Activated CD4-positive, CD25-positive, alpha-beta regulatory T cell treated with anti-CD3 and anti-CD28 coated beads, Interleukin-2, amount 50 U/mL, for 24 hours (primary cell): ENCODE data around the gene SMIM29.

Experiments
- ATAC-seq, 2 donors: fragments of 150-1000 bp; cut with Tn5 transposase; one replicate each; pipeline ENCODE4 v1.10.0; 2021; ENCODE audit warnings: mild to moderate bottlenecking in 1 of 2, moderate library complexity in 1 of 2

The SMIM29 gene

GRCh38 chr6:34239893-34240292 is 8.9 kb downstream of the SMIM29 start:
- no peak for ATAC-seq

GRCh38 chr6:34239500-34239825 is 9.3 kb downstream of the SMIM29 start:
- ATAC-seq: no peak

GRCh38 chr6:34238585-34239499 is 10.0 kb downstream of the SMIM29 start:
- ATAC-seq: no peak

GRCh38 chr6:34237722-34238584 is 10.9 kb downstream of the SMIM29 start:
- peak; percentile 13 to 24 for ATAC-seq

GRCh38 chr6:34237316-34237721 is 11.5 kb downstream of the SMIM29 start:
- peak; percentile 0 to 5 for ATAC-seq

GRCh38 chr6:34236443-34237315 is 12.1 kb downstream of the SMIM29 start, which contains the start of gene HMGA1:
HMGA1 (plus strand) TSS chr6:34236873; CDS start chr6:34240781, 3,908 bp downstream.
- ATAC-seq: peak; percentile 71 to 77

- peak; percentile 31 to 34 for ATAC-seq
Measured at GRCh38 chr6:34236131-34236442, 12.7 kb downstream of the SMIM29 start.

- peak; percentile 47 to 52 for ATAC-seq
Measured at GRCh38 chr6:34235307-34236130, 13.3 kb downstream of the SMIM29 start.

- ATAC-seq: no peak
Measured at GRCh38 chr6:34234667-34235306, 14.0 kb downstream of the SMIM29 start.

GRCh38 chr6:34233867-34234266 is 14.9 kb downstream of the SMIM29 start:
- no peak for ATAC-seq

- no peak for ATAC-seq
Measured at GRCh38 chr6:34232901-34233300, 15.9 kb downstream of the SMIM29 start.

- no peak for ATAC-seq
Measured at GRCh38 chr6:34231566-34232336, 17.1 kb downstream of the SMIM29 start.

- ATAC-seq: no peak
Measured at GRCh38 chr6:34230653-34231371, 18.0 kb downstream of the SMIM29 start.

- ATAC-seq: no peak
Measured at GRCh38 chr6:34229877-34230276, 18.9 kb downstream of the SMIM29 start.

- ATAC-seq: no peak
Measured at GRCh38 chr6:34227761-34228421, 20.9 kb downstream of the SMIM29 start.

GRCh38 chr6:34226731-34227586 is 21.8 kb downstream of the SMIM29 start:
- no peak for ATAC-seq

- ATAC-seq: no peak
Measured at GRCh38 chr6:34226066-34226465, 22.7 kb downstream of the SMIM29 start.

- ATAC-seq: no peak
Measured at GRCh38 chr6:34225551-34225950, 23.3 kb downstream of the SMIM29 start.
